Activated effector memory CD4-positive, alpha-beta T cell treated with anti-CD3 and anti-CD28 coated beads, Interleukin-2, amount 50 U/mL, for 16 hours (primary cell): ENCODE data around the gene METTL2B.
"Not testable (repeated sequence)": the region's sequence is repeated elsewhere in the genome, so short reads cannot be mapped to it uniquely, and the experiment has no call there.

Source experiments
- DNase-seq: peaks from one replicate; pipeline ENCODE4 v3.0.0-alpha.2; 2020

Gene METTL2B

DNA sequence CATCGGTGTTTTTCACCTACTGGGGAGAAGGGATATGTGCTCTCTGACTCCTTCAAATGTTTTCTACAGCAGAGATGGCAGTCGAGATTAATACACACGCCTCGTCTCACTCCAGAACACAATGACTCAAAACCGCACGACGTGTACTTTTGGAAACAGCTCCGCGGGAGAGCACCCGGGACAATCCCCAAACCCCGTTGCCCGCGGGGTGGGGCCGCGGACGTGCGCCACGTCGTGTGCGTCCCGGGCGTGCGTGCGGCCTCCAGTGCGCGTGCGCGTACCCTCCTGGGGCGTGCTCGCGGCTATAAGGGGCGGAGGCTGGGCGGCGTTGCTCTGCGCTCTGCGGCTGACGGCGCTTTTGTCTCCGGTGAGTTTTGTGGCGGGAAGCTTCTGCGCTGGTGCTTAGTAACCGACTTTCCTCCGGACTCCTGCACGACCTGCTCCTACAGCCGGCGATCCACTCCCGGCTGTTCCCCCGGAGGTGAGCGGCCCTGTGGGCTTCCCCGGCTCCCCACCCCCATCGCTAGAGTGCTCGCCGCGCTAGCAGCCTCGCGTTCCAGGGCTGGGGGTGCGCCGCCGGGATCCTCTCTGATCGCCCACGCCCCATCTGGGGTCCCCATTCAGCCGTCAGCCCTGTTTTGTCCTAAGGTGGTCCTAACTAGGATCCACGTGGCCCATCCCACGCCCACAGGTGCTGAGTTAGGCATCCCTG is 20.8 kb upstream of the METTL2B start, which contains the start of gene HILPDA:
HILPDA (plus strand) TSS at position 336 of the 712 bp plus-strand sequence. CDS start 1,391 bp downstream, outside the sequence.
- DNase-seq, result peak; percentile 98

DNA sequence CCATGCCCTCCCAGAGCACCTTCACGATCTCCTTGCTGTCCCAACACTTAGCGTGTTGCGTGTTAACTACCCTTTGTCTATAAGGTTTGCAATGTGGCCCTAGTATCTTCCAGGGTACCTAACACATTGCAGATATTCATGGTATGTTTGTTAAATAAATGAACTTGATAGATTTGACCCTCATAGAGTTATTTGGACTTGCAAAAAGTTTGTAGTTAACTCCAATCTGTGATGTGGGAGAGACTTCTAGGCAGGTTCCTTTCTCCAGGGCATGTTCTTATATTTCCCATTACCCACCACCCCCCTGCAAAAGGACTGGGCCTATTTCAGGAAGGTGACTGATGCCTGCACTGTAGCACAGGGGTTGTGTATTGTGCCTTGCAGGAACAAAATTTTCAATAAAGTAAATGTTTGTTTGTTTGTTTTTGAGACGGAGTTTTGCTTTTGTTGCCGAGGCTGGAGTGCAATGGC is 20.3 kb upstream of the METTL2B start:
- no peak for DNase-seq

DNA sequence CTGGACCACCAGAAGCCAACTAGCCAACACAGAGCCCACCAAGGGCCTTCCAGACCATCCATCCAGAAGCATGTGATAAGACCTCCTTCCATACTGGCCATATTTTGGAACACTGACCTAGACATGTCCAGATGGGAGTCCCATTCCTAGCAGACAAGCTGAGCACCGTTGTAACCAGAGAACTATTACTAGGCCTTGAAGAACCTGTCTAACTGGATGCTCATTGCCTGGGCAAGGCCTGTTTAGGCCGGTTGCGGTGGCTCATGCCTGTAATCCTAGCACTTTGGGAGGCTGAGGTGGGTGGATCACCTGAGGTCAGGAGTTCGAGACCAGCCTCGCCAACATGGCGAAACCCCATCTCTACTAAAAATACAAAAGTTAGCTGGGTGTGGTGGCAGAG is 19.2 kb upstream of the METTL2B start:
- DNase-seq, result not testable (repeated sequence)

DNA sequence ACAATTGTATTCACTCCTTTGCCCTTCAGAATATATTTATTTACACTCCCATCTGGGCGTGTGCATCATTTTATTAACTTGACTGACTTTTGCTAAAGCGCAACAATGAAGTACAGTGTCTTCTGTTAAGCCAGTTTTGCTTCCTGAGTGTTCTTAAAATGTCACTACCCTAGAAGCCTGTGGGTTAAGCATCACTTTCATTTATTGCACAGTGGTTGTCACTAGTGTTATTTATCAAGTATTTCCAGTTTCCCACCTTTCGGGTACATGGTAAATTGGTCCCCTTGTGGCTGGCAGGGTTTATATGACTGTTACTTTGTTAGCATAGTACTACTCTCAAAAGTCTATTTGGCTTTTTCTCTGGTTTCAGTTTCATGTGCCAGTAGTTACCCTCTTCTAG is 17.6 kb upstream of the METTL2B start:
- no peak for DNase-seq

DNA sequence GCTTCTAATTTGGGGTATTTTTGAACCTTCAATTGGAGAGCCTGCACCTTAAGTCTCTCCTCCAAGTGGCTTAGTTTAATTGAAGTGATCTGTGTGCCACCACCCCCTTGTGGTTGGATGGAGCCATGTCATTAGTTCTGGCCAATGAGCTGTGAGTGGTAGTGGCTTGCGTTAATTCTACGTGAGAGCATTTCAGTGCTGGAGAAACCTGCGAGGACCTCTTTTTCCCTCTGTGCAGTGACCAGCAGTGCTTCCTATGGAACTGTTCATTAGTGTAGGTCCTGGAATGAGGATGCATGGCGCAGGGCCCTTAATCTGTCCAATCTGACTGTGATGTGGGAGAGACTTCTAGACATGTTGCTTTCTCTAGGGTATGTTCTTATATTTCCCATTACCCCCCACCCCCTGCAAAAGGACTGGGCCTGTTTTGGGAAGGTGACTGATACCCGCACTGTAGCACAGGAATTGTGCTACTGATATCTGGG is 17.1 kb upstream of the METTL2B start:
- DNase-seq, result peak; percentile 86

DNA sequence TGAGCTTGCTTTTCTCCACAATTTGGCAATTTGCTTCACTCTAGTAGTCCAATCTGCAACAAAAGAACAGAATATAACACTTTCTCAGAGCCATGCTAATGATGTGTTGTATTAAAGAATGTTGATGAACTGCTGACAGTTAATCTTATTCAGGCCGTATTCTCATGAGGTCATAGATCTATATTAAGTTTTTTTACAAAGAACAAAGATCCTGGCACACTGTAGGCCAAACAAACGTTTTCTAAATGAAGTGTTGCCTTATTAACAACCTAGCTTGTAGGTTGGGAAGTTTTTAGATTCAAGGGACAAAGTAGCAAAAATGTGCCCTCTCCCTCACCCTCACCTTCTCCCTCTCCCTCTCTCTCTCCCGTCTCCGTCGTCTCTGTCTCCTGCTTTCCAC is 14.1 kb upstream of the METTL2B start:
- DNase-seq, result no peak

DNA sequence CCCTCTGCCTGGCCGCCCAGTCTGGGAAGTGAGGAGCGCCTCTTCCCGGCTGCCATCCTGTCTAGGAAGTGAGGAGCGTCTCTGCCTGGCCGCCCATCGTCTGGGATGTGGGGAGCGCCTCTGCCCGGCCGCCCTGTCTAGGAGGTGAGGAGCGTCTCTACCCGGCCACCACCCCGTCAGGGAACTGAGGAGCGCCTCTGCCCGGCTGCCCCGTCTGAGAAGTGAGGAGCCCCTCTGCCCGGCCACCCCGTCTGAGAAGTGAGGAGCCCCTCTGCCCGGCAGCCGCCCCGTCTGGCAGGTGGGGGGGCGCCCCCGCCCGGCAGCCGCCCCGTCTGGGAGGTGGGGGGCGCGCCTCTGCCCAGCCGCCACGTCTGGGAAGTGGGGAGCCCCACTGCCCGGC is 13.2 kb upstream of the METTL2B start:
- DNase-seq, result not testable (repeated sequence)

DNA sequence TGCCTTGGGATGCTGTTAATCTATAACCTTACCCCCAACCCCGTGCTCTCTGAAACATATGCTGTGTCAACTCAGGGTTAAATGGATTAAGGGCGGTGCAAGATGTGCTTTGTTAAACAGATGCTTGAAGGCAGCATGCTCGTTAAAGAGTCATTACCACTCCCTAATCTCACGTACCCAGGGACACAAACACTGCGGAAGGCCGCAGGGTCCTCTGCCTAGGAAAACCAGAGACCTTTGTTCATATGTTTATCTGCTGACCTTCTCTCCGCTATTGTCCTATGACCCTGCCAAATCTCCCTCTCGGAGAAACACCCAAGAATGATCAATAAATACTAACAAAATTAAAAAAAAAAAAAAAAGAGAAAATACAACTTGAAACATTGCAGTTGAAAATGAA is 12.6 kb upstream of the METTL2B start:
- DNase-seq, result not testable (repeated sequence)

DNA sequence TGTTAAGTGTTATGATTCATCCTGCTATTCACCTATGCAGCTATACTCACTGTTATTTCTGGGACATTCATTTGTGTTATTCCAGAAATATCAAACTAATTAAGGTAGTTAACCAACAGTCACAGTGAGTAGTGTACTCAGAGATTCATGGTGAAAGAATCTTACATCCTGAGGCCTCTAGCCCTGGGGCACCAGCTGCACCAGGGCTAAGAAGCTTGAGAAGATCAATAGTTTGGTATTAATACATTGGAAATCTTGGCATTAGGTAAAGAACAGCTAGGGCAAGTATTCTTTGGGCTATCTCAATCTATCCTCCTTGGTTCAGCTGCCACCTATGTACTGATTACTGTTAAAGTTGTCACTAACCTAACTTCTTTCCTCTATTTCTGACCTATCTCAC is 9.7 kb upstream of the METTL2B start:
- not testable (repeated sequence) for DNase-seq

DNA sequence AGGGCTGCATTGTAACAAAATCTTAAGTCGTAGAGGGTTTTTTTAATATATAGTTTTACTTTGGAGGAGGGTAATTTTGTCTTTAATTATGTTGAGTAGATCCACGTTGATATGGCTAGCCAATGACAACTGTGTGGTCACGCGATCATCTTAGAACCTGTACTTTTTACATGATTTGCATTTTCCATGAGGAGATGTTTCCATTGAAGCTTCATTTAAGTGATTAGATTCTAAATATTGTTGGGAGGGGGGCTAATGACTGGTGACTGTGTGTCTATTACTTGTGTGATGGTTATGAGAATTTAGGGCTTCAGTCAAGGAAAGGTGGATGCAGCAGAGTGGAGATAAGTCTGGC is 765 bp downstream of the METTL2B start:
- DNase-seq, result not testable (repeated sequence)

DNA sequence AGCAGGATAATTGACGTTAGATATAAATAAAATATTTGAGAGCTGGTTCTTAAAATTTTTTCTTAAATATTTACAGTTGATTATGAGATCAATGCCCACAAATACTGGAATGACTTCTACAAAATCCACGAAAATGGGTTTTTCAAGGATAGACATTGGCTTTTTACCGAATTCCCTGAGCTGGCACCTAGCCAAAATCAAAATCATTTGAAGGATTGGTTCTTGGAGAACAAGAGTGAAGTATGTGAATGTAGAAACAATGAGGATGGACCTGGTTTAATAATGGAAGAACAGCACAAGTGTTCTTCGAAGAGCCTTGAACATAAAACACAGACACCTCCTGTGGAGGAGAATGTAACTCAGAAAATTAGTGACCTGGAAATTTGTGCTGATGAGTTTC is 2.5 kb downstream of the METTL2B start:
- not testable (repeated sequence) for DNase-seq

DNA sequence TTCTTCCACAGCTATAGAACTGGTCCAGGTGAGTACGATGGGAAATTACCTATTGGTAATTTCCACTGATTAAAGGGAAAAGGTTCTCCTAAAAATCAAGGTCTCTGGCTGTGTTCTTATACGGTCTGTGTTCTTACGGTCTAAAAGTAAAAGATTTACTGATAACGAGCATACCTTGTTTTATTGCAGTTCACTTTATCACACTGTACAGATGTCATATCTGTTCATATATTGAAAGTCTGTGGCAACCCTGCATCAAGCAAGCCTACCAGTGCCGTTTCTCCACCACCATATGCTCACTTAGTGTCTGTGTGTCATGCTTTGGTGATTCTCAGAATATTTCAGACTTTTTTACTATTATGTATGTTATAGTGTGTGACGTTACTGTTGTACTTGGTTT is 11.6 kb downstream of the METTL2B start:
- not testable (repeated sequence) for DNase-seq

DNA sequence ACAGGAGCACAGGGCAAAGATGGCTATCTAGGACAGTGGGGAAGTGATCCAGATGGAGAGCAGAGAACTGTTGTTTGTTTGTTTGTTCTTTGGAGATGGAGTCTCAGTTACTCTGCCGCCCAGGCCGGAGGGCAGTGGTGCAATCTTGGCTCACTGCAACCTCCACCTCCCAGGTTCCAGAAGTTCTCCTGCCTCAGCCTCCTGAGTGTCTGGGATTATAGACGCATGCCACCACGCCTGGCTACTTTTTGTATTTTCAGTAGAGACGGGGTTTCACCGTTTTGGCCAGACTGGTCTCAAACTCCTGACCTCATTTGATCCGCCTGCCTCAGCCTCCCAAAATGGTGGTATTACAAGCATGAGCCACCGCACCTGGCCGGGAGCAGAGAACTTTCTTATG is 20.9 kb downstream of the METTL2B start:
- DNase-seq, result no peak

DNA sequence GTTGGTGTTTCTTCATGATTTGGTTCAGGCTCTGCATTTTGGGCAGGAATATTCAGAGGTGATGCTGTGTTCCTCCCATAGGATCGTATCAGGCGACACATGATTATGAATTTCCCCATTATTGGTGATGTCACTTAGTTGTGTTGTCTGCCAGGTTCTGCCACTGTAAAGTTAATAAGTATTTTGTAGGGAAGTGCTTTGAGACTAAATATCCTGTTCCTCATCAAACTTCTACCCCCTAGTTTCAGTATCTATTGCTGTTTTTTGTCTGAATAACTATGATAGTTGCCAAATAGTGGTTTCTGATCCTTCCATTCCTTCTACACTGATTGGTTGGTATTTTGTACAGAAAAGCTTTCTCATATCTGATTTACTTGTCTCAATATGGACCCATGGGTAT is 28.9 kb downstream of the METTL2B start:
- DNase-seq, result not testable (repeated sequence)

DNA sequence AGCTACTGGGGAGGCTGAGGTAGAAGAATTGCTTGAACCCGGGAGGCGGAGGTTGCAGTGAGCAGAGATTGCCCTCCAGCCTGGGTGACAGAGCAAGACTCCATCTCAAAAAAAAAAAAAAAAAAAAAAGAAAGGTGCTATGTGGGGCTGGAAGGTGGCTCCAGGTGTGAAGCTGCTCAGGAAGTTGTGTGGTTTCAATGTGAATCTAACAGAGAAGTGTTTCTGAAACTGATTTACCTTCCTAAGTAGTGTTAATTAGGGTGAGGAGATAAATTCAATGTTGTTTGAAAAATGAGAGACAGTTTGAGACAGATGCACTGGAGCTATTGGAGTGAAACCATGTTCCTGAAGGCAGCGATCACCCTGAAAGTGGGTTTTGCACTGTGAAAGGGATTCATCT is 30.3 kb downstream of the METTL2B start:
- not testable (repeated sequence) for DNase-seq

DNA sequence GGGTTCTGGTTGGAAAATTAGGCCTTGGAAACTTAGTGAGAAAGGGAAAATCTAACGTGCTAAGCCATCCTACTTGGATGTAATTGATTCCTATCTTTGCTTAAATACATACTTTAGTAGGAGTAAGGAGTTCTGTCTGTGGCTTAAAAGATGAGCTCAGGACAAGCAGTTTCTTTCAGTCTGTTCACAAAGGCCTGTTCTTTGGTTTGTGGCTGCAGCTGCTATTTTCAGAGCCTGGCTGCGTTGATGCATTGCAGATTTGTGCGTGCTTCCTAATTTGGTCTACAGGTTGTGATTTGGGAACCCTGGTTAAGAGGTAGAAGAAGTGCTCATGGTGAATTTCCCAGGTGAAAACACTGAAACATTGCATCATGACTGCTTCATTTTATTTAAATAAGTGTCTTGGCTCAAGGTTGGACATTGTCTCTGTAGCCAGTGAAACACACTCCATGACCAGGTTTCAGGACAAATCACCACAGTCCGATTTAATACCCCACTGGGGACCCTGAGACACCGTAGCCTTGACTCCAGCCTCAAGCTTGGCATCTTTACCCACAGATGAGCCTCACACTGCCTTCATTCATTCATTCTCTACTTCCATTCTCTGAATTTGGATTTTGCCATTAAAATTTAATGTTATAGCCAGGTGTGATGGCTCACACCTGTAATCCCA is 30.9 kb downstream of the METTL2B start:
- not testable (repeated sequence) for DNase-seq

DNA sequence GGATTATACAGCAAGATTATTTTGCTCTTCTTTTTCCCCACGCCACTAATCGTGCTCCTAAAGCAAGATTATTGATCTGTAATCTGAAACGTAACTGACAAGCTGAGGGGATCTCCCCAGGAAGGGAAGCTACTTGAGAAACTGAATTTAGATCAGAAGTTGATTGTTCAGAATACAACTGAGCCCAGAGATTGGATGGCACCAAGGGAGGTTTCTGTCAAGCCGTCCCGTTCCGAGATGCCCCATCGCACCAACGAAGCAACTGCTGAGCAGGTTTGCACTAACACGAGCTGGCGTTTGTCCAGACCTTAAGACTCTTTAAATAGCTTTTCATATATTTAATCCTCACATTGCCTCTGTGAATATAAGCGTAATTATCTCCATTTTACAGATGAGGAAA is 35.1 kb downstream of the METTL2B start:
- not testable (repeated sequence) for DNase-seq

DNA sequence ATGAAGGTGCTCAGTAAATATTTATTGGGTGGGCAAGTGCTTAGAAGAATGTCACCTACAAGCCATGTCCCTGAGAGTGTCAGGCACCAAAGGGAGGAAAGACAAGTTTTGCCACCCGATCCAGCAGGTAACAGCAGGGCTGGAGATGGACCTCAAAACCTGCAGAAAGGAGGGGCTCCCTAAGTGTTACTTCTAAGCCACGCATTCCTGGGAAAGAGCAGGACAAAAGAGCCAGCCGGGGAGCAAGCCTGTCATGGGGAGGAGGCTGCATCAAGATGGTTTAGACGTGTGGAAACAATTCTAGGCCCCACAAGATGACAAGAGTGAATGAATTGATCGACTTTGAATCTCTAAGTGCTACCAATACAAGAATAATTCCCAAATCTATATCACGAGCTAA is 38.7 kb downstream of the METTL2B start:
- DNase-seq, result not testable (repeated sequence)

DNA sequence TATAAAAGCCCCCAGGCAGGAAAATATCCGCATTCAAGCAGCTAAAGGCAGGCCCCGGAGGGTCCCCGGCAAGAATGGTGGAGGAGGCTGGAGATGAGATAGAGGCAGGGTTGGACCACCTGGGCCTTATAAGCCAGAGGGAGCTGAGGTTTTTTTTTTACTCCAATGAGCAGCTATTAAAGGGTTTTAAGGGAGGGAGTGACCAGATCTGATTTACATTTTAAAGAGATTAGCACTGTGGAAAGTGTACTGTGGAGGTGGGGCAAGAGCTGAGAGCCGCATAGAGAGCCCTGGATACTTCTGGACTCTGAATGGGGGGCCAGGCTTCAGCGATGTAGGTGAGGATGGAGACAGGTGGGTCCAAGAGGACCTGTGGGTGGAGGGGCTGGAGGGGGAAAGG is 40.5 kb downstream of the METTL2B start:
- DNase-seq, result not testable (repeated sequence)

DNA sequence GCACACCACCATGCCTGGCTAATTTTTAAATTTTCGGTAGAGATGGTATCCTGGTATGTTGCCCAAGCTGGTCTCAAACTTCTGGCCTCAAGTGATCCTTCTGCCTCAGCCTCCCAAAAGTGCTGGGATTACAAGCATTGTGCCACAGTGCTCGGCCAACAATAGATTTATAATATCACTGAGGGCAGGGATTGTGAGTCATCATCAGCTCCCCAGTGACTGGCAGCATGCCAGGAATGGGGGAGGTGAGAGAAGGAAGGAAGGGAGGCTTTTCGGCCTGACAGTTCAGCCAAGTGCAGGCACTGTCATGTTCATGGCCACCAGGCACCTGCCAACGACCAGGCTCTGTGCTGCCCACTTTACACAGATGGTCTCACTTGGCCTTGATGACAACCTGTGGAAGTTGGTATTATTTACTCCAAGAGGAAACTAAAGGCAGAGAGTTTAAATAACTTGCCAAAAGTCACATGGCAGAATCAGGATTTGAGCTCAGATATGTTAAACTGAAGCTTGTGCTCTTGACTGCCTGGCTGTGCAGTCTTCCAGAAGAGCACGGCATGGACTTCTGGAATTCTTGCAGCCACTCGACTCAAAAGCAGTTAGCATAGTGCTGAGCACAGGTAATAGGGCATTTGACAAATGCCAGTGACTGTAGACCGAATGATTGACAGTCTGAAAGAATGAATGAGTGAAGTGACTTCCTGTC is 46.8 kb downstream of the METTL2B start:
- DNase-seq, result peak; percentile 93

DNA sequence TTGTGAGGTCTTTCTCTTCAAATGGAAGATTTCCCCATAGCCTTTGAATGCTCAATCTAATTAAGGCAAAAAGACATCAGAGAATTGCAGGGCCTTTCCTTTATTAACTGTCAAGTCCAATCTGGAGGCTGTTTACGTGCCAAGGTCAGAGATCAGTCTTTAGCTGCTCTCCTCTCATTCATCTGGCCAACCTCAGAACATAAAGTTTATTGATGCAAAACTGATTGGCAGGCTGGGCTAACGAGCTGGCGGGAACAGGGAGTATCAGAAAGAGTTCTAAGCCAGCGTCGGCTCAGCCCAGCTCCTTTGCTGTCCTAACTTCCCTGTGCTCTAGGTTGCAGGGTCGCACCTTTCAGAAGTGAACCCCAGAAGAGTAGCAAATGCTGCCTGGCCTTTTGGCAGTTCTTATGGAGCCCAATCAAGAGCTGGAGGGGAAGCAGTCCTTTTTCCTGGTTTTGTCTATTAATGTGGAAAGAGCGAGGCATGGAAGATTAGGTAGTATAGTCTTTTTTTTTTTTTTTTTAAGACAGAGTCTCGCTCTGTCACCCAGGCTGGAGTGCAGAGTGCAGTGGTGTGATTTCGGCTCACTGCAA is 47.5 kb downstream of the METTL2B start:
- not testable (repeated sequence) for DNase-seq

DNA sequence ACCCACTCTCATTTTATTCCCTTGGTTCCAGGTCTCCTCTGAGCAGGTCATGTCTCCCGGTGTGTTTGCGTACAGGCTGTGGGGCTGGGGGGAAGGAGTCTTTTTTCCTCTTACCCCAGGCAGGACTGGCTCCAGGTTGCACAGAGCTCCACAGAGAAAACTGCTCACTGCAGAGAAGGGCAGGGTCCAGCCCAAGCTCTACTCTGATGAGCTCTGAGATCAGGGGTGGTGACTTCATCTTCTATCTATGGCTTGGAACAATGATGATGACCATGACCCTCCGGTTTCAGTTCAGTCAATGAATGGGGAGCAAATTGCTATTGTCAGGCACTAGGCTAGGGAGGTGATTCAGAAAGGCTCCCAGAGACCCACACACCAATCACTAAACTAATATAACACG is 49.0 kb downstream of the METTL2B start:
- not testable (repeated sequence) for DNase-seq

DNA sequence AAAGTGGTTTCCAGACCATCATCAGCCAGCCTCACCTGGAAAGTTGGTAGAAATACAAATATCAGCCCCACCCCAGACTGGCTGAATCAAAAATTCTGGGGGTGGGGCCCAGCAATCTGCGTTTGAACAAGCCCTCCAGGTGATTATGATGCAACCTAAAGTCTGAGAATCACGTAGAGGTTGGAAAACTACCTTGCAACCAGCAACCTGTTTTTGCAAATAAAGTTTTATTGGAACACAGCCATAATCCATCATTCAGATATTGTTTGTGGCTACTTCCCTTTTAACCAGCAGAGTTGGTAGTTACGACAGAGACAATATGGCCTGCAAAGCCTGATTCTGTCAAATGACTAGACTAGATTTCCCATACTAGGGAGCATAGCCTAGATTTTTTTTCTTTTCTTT is 49.5 kb downstream of the METTL2B start:
- DNase-seq, result not testable (repeated sequence)
